ENCODE measurements around the gene MACROD2. TPM values are rescaled to one million over a fixed set of nuclear protein-coding genes. Genes with fewer than 3 reads are reported as not detected.
"Not testable (repeated sequence)": the region's sequence is repeated elsewhere in the genome, so short reads cannot be mapped to it uniquely, and the experiment has no call there.

MACROD2 gene
- total RNA-seq, 2 donors from 2014 or later = 8.0 to 19.4 TPM

DNA sequence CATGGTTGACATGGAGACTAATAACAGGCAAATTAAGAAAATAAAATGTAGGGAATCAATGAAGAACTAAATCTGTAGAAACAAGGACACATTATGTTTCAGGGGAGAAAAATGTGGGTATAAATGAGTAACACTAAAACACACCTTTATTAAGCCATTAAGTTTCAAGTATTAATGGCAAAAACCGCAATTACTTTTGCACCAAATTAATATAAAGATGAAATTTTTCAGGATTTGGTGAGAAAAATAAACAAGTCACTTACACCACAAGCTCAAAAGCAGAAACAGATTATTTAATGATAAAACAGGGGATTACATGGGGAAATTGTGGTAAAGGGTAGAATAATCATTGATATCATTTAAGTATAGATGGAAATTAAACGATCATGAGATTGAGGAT, 1135.9 kb downstream of the MACROD2 start:
- H3K4me1 ChIP-seq (replicated peaks) = no peaks in the 10 kb centered on the region
- DNase-seq (ENCODE audit: low spot score) = no peak
- WGBS = 88% methylated on average over 2 of the region's 2 CpGs
- H3K4me3 ChIP-seq = no peak overlapping the region
- H3K27ac ChIP-seq = no peak overlapping the region
- TF ChIP-seq POLR2A (IDR thresholded peaks at IDR 0.05) = no peak
- TF ChIP-seq POLR2AphosphoS5 (IDR thresholded peaks at IDR 0.05) = no peak
- no peak for TF ChIP-seq CTCF (IDR thresholded peaks at IDR 0.05)
- no peaks in the 10 kb centered on the region for H3K27me3 ChIP-seq (replicated peaks; ENCODE audit: insufficient read depth)
- no peaks in the 10 kb centered on the region for H3K9me3 ChIP-seq
- intact Hi-C loops (cut with DNase I) = no loop called here
- H3K36me3 ChIP-seq = no peaks in the 10 kb centered on the region

DNA sequence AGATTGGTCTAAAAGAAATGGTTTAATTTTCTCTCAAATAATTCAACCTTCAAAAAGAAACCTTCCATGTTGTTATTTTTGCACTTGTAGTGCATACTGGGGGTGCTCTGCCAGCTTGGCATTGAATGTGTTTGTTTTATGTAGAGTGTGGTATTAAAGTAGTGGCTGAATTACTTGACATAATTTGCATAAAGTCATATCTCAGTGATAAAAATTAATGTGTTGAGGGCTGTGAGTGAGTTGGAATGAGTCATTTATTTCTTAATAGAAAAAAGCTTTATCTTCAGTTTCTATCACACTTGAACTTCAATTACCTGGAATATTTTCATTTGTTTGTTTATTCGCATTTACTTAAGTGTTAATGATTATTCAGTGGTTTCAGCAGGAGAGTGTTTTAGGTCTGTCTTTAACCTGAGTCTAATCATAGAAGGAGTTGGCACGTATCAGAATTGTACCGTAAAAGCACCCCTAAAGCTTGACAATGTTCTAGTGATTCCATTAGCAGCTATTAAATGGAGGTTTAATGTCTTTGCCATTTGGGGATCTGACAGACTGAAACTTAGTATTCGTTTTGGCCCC, 1143.3 kb downstream of the MACROD2 start:
- H3K4me1 ChIP-seq (replicated peaks) = no peaks in the 10 kb centered on the region
- no peak overlapping the region for H3K4me3 ChIP-seq
- DNase-seq (ENCODE audit: low spot score) = no peak
- intact Hi-C loops (cut with DNase I) = no loop called here
- TF ChIP-seq POLR2A (IDR thresholded peaks at IDR 0.05) (no peak), POLR2AphosphoS5 (IDR thresholded peaks at IDR 0.05) (no peak), CTCF (IDR thresholded peaks at IDR 0.05) (no peak)
- WGBS = 27% methylated on average over 4 of the region's 4 CpGs
- H3K9me3 ChIP-seq = no peaks in the 10 kb centered on the region
- H3K36me3 ChIP-seq = no peaks in the 10 kb centered on the region
- H3K27ac ChIP-seq = no peak overlapping the region
- H3K27me3 ChIP-seq (replicated peaks; ENCODE audit: insufficient read depth) = no peaks in the 10 kb centered on the region

DNA sequence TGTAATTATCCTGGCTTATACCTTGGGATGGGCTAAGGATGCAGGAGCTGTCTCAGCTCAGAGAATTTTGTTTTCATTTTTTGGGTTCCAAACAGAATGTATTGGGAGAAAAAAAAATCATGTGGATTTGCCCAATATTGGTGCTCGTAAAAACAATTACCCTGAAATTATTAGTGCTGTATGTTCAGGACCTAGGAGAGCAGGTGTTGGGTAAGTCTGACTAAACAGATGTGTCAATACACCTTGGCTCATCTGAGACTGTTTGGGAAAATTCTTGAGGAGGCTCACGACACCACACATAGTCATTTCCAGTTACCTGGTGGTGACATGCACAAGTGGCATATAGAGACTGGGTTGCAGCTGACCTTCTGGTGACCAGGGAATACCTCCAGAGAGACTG, 1144.2 kb downstream of the MACROD2 start:
- Histone ChIP-seq H3K4me1 (replicated peaks) (no peaks in the 10 kb centered on the region), H3K27ac (no peak overlapping the region), H3K36me3 (no peaks in the 10 kb centered on the region), H3K4me3 (no peak overlapping the region), H3K27me3 (replicated peaks; ENCODE audit: insufficient read depth) (no peaks in the 10 kb centered on the region), H3K9me3 (no peaks in the 10 kb centered on the region)
- intact Hi-C loops (cut with DNase I) = no loop called here
- no peak for TF ChIP-seq POLR2AphosphoS5 (IDR thresholded peaks at IDR 0.05)
- no peak for TF ChIP-seq CTCF (IDR thresholded peaks at IDR 0.05)
- TF ChIP-seq POLR2A (IDR thresholded peaks at IDR 0.05) = no peak
- WGBS = 76% methylated on average over 2 of the region's 2 CpGs
- no peak for DNase-seq (ENCODE audit: low spot score)

GRCh38 chr20:15140286-15140685, 1145.0 kb downstream of the MACROD2 start:
- intact Hi-C loops (cut with DNase I) = no loop called here
- Histone ChIP-seq H3K9me3 (no peaks in the 10 kb centered on the region), H3K4me3 (no peak overlapping the region), H3K36me3 (no peaks in the 10 kb centered on the region), H3K4me1 (replicated peaks) (no peaks in the 10 kb centered on the region), H3K27me3 (replicated peaks; ENCODE audit: insufficient read depth) (no peaks in the 10 kb centered on the region), H3K27ac (no peak overlapping the region)
- DNase-seq (ENCODE audit: low spot score) = no peak
- WGBS = 73% methylated on average over 2 of the region's 2 CpGs
- no peak for TF ChIP-seq CTCF (IDR thresholded peaks at IDR 0.05)
- TF ChIP-seq POLR2AphosphoS5 (IDR thresholded peaks at IDR 0.05) = no peak
- TF ChIP-seq POLR2A (IDR thresholded peaks at IDR 0.05) = no peak

DNA sequence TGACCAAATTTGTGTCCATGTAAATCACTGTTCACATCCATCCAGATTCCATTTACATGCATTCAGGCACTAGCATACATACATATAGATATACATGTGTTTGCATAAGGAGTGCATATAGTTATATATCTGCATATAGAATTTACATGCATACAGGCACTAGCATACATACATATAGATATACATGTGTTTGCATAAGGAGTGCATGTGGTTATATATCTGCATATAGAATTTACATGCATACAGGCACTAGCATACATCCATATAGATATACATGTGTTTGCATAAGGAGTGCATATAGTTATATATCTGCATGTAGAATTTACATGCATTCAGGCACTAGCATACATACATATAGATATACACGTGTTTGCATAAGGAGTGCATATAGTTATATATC, 1145.6 kb downstream of the MACROD2 start:
- H3K9me3 ChIP-seq; DNase-seq (ENCODE audit: low spot score); H3K27me3 ChIP-seq (replicated peaks; ENCODE audit: insufficient read depth); H3K4me3 ChIP-seq; intact Hi-C loops (cut with DNase I); H3K27ac ChIP-seq; H3K4me1 ChIP-seq (replicated peaks); H3K36me3 ChIP-seq: not testable (repeated sequence)
- WGBS = 97% methylated on average over 1 of the region's 1 CpG
